Uterus (tissue), 4 donors: Measurements from ENCODE around the gene MPG. TPM values are rescaled to one million over a fixed set of nuclear protein-coding genes. Genes with fewer than 3 reads are reported as not detected.

Experiments used
- DNase-seq, 2 donors: peaks; one replicate each; pipeline ENCODE4 v3.0.0-alpha.2; 2019 to 2020
- H3K27ac ChIP-seq, 2 donors: fragments of 200-600 bp; sonication (generic); 1 replicate in 1 of 2; 2 replicates in 1 of 2; pipeline ENCODE4 v1.5.1; 2016 to 2018
- H3K27me3 ChIP-seq, 2 donors: fragments of 200-600 bp; sonication (generic); one replicate each; pipeline ENCODE4 v1.5.1; 2018 to 2019; ENCODE audit warnings: control low read depth in 1 of 2
- H3K36me3 ChIP-seq, 2 donors: fragments of 200-600 bp; sonication (generic); one replicate each; pipeline ENCODE4 v1.5.1; 2019; ENCODE audit warnings: control low read depth in 1 of 2
- H3K4me1 ChIP-seq, 2 donors: fragments of 200-600 bp; sonication (generic); one replicate each; pipeline ENCODE4 v1.5.1; 2018 to 2019; ENCODE audit warnings: control low read depth in 1 of 2
- H3K4me3 ChIP-seq, 2 donors: fragments of 200-600 bp; sonication (generic); 1 replicate in 1 of 2; 2 replicates in 1 of 2; pipeline ENCODE4 v1.5.1; 2018 to 2019; ENCODE audit warnings: mild to moderate bottlenecking in 1 of 2
- H3K9me3 ChIP-seq, 2 donors: fragments of 200-600 bp; sonication (generic); one replicate each; pipeline ENCODE4 v1.5.1; 2019; ENCODE audit warnings: control low read depth in 1 of 2
- POLR2A ChIP-seq, 2 donors: fragments of 450-650 bp; IDR thresholded peaks; one replicate each; pipeline ENCODE4 v1.6.1; 2016; ENCODE audit warnings: antibody characterized with exemption in 2 of 2, mild to moderate bottlenecking in 1 of 2, moderate library complexity in 1 of 2
- intact Hi-C: fragments of 100-400 bp; cut with DNase I; formaldehyde crosslinking; loops from one replicate; pipeline ENCODE4 v1.15.1; 2023; ENCODE audit warnings: low total_unique reads
- total RNA-seq, 4 donors: library from RNA; depleted of rRNA in 3 of 4; stranded (reverse); fragments of >200 nt in 3 of 4; gene quantifications; one replicate each; pipeline versions ENCODE4 v1.1.0 to v1.2.4, GENCODE V29; 2014 to 2023
- TF ChIP-seq, protein P1 (sequence below), 4 experiments: fragments of 200-600 bp in 2 of 4; fragments of 450-650 bp in 2 of 4; sonication (generic) in 2 of 4; IDR thresholded peaks; one replicate each; pipeline ENCODE4 v1.5.1; 2016 to 2019; ENCODE audit warnings: antibody characterized with exemption in 4 of 4, mild to moderate bottlenecking in 2 of 4, moderate library complexity in 1 of 4
- donor health status: DM: yes; HTN: yes; CAD: no.

The MPG gene
- total RNA-seq, 4 donors from 2014 or later = 35.7 to 305 (median 63.7) TPM

DNA sequence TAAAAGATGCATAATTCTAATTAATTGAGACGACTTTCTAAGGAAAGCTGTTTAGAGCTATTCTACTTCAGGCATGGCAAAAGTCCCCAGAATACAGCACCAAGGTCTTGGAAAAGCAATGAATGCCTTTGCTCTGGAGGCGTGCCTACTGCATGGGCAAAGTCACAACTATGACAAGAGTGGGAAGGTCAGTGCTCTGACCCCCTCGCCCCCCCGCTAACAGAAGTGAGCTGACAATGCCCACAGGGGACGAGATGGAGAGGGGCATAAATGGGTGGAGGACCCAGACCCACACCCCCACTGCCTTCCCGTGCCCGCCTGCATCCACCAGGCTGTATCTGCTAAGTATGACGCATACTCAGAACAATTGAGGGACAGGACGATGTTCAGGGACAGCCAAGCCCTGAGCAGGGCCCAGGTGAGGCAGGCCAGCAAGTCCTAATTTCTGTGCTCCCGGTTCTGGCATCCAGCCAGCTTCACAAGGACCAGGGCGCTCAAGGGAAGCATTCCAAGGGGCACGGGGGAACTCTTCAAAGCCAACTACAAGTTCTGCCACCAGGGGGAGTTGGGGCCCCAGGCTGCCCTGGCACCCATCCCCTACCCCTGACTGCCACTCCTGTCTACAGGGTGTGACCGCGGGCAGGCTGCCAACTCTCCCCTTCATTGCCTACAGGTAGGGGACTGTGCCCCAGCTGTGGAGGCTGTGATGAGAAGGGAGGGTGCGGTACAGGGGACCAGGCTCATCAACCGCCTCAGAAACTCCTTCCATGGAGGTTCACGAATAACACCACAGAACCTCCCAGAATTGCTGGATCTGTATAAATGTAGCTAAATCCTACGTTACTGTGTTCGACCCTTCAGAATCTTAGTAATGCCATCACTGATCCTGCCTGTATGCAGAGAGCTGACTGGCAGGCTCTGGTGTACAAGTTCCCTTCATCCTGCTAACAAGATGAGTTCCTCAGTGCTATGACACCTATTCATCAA is 39.6 kb downstream of the MPG start:
- H3K36me3 ChIP-seq = no peaks in the 10 kb centered on the region
- no peak overlapping the region for H3K4me3 ChIP-seq
- TF ChIP-seq, protein P1, sequence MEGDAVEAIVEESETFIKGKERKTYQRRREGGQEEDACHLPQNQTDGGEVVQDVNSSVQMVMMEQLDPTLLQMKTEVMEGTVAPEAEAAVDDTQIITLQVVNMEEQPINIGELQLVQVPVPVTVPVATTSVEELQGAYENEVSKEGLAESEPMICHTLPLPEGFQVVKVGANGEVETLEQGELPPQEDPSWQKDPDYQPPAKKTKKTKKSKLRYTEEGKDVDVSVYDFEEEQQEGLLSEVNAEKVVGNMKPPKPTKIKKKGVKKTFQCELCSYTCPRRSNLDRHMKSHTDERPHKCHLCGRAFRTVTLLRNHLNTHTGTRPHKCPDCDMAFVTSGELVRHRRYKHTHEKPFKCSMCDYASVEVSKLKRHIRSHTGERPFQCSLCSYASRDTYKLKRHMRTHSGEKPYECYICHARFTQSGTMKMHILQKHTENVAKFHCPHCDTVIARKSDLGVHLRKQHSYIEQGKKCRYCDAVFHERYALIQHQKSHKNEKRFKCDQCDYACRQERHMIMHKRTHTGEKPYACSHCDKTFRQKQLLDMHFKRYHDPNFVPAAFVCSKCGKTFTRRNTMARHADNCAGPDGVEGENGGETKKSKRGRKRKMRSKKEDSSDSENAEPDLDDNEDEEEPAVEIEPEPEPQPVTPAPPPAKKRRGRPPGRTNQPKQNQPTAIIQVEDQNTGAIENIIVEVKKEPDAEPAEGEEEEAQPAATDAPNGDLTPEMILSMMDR (IDR thresholded peaks at IDR 0.05) = peak in 3 of 4 experiments; percentile 18 to 31 (median 25)
- TF ChIP-seq POLR2A (IDR thresholded peaks at IDR 0.05) = no peak
- H3K27me3 ChIP-seq = no peaks in the 10 kb centered on the region
- intact Hi-C loops = no loop called here
- peak in 1 of 2 donors; percentile 46 for DNase-seq
- H3K27ac ChIP-seq = no peak overlapping the region
- no peaks in the 10 kb centered on the region for H3K9me3 ChIP-seq
- no peaks in the 10 kb centered on the region for H3K4me1 ChIP-seq

DNA sequence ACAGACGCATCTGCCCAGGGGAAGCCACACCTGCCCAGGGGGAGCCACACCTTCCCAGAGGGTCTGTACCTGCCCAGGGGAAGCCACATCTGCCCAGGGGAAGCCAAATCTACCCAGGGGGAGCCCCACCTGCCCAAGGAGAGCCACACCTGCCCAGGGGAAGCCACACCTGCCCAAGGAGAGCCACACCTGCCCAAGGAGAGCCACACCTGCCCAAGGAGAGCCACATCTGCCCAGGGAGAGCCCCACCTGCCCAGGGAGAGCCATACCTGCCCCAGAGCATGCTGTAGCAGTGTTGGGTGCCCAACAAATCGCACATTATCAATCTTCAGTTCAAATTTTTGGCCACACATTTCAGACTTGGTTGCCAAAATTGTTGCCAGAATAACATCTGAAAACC is 40.8 kb downstream of the MPG start:
- no peak for DNase-seq
- Histone ChIP-seq H3K4me1 (no peaks in the 10 kb centered on the region), H3K4me3 (no peak overlapping the region), H3K36me3 (no peaks in the 10 kb centered on the region), H3K9me3 (no peaks in the 10 kb centered on the region), H3K27me3 (no peaks in the 10 kb centered on the region), H3K27ac (no peak overlapping the region)
- TF ChIP-seq POLR2A (IDR thresholded peaks at IDR 0.05) = no peak
- TF ChIP-seq, protein P1 (IDR thresholded peaks at IDR 0.05) = no peak
- intact Hi-C loops = no loop called here

DNA sequence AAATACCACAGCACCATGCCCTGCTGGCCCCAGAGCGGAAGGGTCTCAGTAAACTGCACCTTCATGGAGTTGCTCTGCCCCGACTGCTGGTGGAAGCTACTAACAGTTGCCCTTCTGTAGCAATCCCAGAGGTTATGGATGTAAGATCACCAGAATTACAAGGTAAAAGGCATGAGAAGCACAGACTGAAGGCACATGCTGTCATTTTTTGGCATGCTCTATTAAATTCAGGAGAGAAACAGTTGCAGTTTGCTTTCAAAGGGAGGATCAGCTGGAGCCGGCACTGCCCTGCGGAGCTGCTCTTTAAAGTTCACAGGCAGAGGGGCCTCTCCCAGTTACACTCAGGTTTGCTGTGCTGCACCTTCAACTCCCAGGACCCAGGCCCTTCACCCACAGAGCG is 41.3 kb downstream of the MPG start:
- no peaks in the 10 kb centered on the region for H3K27me3 ChIP-seq
- no peak overlapping the region for H3K4me3 ChIP-seq
- TF ChIP-seq, protein P1 (IDR thresholded peaks at IDR 0.05) = no peak
- TF ChIP-seq POLR2A (IDR thresholded peaks at IDR 0.05) = no peak
- H3K36me3 ChIP-seq = no peaks in the 10 kb centered on the region
- no peaks in the 10 kb centered on the region for H3K9me3 ChIP-seq
- no peaks in the 10 kb centered on the region for H3K4me1 ChIP-seq
- no peak for DNase-seq
- H3K27ac ChIP-seq = no peak overlapping the region
- intact Hi-C loops = no loop called here

DNA sequence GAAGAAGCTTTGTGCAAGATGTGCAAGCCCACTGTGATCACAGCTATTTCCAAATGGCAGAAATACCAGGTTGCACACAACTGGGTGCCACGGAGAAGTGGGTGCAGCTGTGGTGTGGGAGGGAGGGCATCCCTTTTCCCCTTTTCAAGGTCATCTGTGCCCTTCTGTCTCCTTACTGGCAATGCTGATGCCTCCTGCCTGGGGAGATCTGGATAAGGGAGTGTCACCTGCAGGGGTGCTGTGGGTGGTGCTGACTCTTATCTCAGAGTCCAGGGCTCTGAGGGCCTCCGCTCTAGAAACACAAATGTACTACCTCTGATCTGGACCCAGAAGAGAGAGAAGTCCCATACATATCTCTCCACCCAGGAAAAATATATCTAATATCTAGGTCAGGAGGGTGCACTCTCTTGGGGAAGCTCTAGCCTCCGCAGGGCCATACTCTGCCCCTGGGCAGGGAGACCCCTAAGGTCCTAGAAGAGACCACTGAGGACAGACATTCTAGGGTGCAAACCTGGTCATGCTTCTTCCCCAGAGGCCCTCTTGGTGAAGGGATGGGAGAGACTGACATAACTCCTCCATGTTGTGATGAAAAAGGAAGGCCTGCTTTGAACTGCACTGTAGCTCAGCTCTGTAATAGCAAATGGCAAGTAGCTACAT is 41.9 kb downstream of the MPG start:
- no peak overlapping the region for H3K27ac ChIP-seq
- DNase-seq = no peak
- no peaks in the 10 kb centered on the region for H3K9me3 ChIP-seq
- no peaks in the 10 kb centered on the region for H3K36me3 ChIP-seq
- intact Hi-C loops = no loop called here
- no peak overlapping the region for H3K4me3 ChIP-seq
- TF ChIP-seq POLR2A (IDR thresholded peaks at IDR 0.05) = no peak
- TF ChIP-seq, protein P1 (IDR thresholded peaks at IDR 0.05) = no peak
- H3K27me3 ChIP-seq = no peaks in the 10 kb centered on the region
- H3K4me1 ChIP-seq = no peaks in the 10 kb centered on the region

DNA sequence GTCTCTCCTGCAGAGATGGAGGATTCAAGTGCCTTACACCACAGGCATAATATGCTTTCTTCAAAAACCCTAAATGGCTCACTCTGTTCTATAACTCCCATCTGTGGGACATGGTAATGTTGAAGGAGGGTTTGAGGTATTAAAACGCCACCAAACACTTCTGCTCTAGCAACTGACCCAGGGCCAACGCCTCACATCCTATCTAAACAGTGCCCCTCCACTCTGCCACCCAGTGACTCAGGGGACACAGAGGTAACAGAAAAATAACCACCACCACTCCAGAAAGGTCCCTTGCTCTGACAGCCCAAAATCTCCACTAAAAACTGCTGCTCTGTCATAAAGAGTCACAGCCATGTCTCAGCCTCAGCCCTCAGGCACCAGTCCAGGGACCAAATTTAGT is 42.7 kb downstream of the MPG start:
- H3K27ac ChIP-seq = no peak overlapping the region
- H3K36me3 ChIP-seq = no peaks in the 10 kb centered on the region
- H3K9me3 ChIP-seq = no peaks in the 10 kb centered on the region
- H3K4me3 ChIP-seq = no peak overlapping the region
- intact Hi-C loops = no loop called here
- no peaks in the 10 kb centered on the region for H3K4me1 ChIP-seq
- no peak for DNase-seq
- H3K27me3 ChIP-seq = no peaks in the 10 kb centered on the region
- no peak for TF ChIP-seq POLR2A (IDR thresholded peaks at IDR 0.05)
- TF ChIP-seq, protein P1 (IDR thresholded peaks at IDR 0.05) = no peak
